HepG2 (cell line): ENCODE measurements around the gene PRMT5. TPM values are rescaled to one million over a fixed set of nuclear protein-coding genes. Genes with fewer than 3 reads are reported as not detected.

Experiments
- BORCS8-MEF2B ChIP-seq: sonication (generic); formaldehyde crosslinking; IDR thresholded peaks from 2 replicates; pipeline ENCODE4 v1.8.0; 2022; ENCODE audit warnings: mild to moderate bottlenecking, missing genetic modification reagents
- CSRNP1 ChIP-seq: sonication (generic); formaldehyde crosslinking; IDR thresholded peaks from 2 replicates; pipeline ENCODE4 v1.8.1; 2023; ENCODE audit warnings: mild to moderate bottlenecking, missing genetic modification reagents
- CSRNP2 ChIP-seq: sonication (generic); formaldehyde crosslinking; conservative IDR thresholded peaks from 2 replicates; pipeline ENCODE4 v1.8.0; 2022; ENCODE audit warnings: low read depth, missing genetic modification reagents
- EED ChIP-seq: sonication (generic); formaldehyde crosslinking; IDR thresholded peaks from 2 replicates; pipeline ENCODE4 v1.5.0; 2020; ENCODE audit warnings: mild to moderate bottlenecking, missing genetic modification reagents
- FOXO1 ChIP-seq: sonication (generic); formaldehyde crosslinking; IDR thresholded peaks from 2 replicates; pipeline ENCODE4 v1.4.0; 2020; ENCODE audit warnings: missing genetic modification reagents
- HCFC1 ChIP-seq: fragments of 150-350 bp; IDR thresholded peaks from 2 replicates; pipeline ENCODE4 v1.6.1; 2014; ENCODE audit warnings: low read depth, low read length
- HOMEZ ChIP-seq: IDR thresholded peaks from 2 replicates; pipeline ENCODE4 v1.6.1; 2016; ENCODE audit warnings: low read depth
- MYPOP ChIP-seq: sonication (generic); formaldehyde crosslinking; IDR thresholded peaks from 2 replicates; pipeline ENCODE4 v1.8.1; 2023; ENCODE audit warnings: mild to moderate bottlenecking, moderate library complexity, missing genetic modification reagents
- PHF8 ChIP-seq: sonication (generic); formaldehyde crosslinking; IDR thresholded peaks from 2 replicates; pipeline ENCODE4 v1.5.0; 2020; ENCODE audit warnings: missing genetic modification reagents
- SMAD9 ChIP-seq: sonication (generic); formaldehyde crosslinking; IDR thresholded peaks from 2 replicates; pipeline ENCODE4 v1.5.1; 2020; ENCODE audit warnings: mild to moderate bottlenecking, missing genetic modification reagents
- STAT5B ChIP-seq: sonication (generic); formaldehyde crosslinking; IDR thresholded peaks from 2 replicates; pipeline ENCODE4 v1.4.0; 2020; ENCODE audit warnings: missing genetic modification reagents
- TGIF2 ChIP-seq: IDR thresholded peaks from 2 replicates; pipeline ENCODE4 v1.6.1; 2016; ENCODE audit warnings: control low read depth, missing compliant biosample characterization
- ZFP41 ChIP-seq: sonication (generic); formaldehyde crosslinking; IDR thresholded peaks from 2 replicates; pipeline ENCODE4 v1.4.0; 2020; ENCODE audit warnings: mild to moderate bottlenecking, missing genetic modification reagents, borderline replicate concordance
- ZHX1 ChIP-seq: sonication (generic); formaldehyde crosslinking; IDR thresholded peaks from 2 replicates; pipeline ENCODE4 v1.8.1; 2022; ENCODE audit warnings: low read depth, mild to moderate bottlenecking, missing genetic modification reagents
- ZNF263 ChIP-seq: sonication (generic); formaldehyde crosslinking; IDR thresholded peaks from 2 replicates; pipeline ENCODE4 v1.4.0; 2020; ENCODE audit warnings: missing genetic modification reagents
- ZNF362 ChIP-seq: sonication (generic); formaldehyde crosslinking; IDR thresholded peaks from 2 replicates; pipeline ENCODE4 v1.4.0; 2020; ENCODE audit warnings: missing genetic modification reagents, mild to moderate bottlenecking, borderline replicate concordance
- ZNF562 ChIP-seq: sonication (generic); formaldehyde crosslinking; IDR thresholded peaks from 2 replicates; pipeline ENCODE4 v1.8.0; 2022; ENCODE audit warnings: missing genetic modification reagents, borderline replicate concordance
- ZNF747 ChIP-seq: sonication (generic); formaldehyde crosslinking; IDR thresholded peaks from 2 replicates; pipeline ENCODE4 v1.8.1; 2023; ENCODE audit warnings: missing genetic modification reagents, mild to moderate bottlenecking, borderline replicate concordance
- ZNF776 ChIP-seq: sonication (generic); formaldehyde crosslinking; IDR thresholded peaks from 2 replicates; pipeline ENCODE4 v1.4.0; 2020; ENCODE audit warnings: mild to moderate bottlenecking, missing genetic modification reagents
- polyA plus RNA-seq, 8 experiments: library from polyadenylated mRNA; depleted of rRNA in 3 of 8; stranded (reverse) in 7 of 8; unstranded in 1 of 8; fragments of >200 nt; fragmentation: Illumina TruSeq in 4 of 8; extraction: Trizol in 4 of 8; gene quantifications; 2 replicates each; pipeline versions ENCODE4 v1.2.1 to v1.2.3, GENCODE V29; 2011 to 2016; ENCODE audit warnings: low read depth in 4 of 8, missing spikeins in 1 of 8, mixed read lengths in 1 of 8; ENCODE audit not compliant: insufficient read depth in 1 of 8
- total RNA-seq, 5 experiments: library from RNA; depleted of rRNA; stranded (reverse); fragments of >200 nt; fragmentation: Illumina TruSeq; extraction: Trizol; gene quantifications; 2 replicates each; pipeline ENCODE4 v1.2.3, GENCODE V29; 2016; ENCODE audit warnings: low read depth in 1 of 5

PRMT5 gene
- total and polyA plus RNA-seq, 2 of the 13 experiments (the other 11 are each of a cell fraction or from before 2014, with no cell fraction given) = 210 to 354 TPM

- no peak; the same call in 1 of the 2 replicates for TF ChIP-seq HCFC1
- TF ChIP-seq BORCS8-MEF2B (CRISPR knock-in tag) = no peak
- peak; percentile 94 for TF ChIP-seq HOMEZ (CRISPR knock-in tag)
- TF ChIP-seq STAT5B = no peak; the same call in none of the 2 replicates
- peak; percentile 91 for TF ChIP-seq FOXO1 (CRISPR knock-in tag)
- no peak; the same call in none of the 2 replicates for TF ChIP-seq EED (CRISPR knock-in tag)
- TF ChIP-seq PHF8 (CRISPR knock-in tag) = no peak; the same call in none of the 2 replicates
- no peak for TF ChIP-seq ZNF263 (CRISPR knock-in tag)
- TF ChIP-seq CSRNP2 (CRISPR knock-in tag) = no peak
- no peak for TF ChIP-seq MYPOP
- TF ChIP-seq ZFP41 (CRISPR knock-in tag) = no peak
- no peak for TF ChIP-seq CSRNP1 (CRISPR knock-in tag)
- peak; percentile 77 for TF ChIP-seq ZNF362
- 0 out of 2 replicates have a peak, but pooled peaks have one; percentile 75 for TF ChIP-seq SMAD9 (CRISPR knock-in tag)
- no peak for TF ChIP-seq ZNF776 (CRISPR knock-in tag)
- no peak for TF ChIP-seq ZNF562 (CRISPR knock-in tag)
- peak; percentile 70; the same call in 1 of the 2 replicates for TF ChIP-seq TGIF2 (CRISPR knock-in tag)
- no peak for TF ChIP-seq ZHX1
- TF ChIP-seq ZNF747 (CRISPR knock-in tag) = peak; percentile 63; the same call in 1 of the 2 replicates
These were observed 48.7 kb upstream of the PRMT5 start (continued) for GRCh38 chr14:22977684-22978486.
